ENCODE results near the gene KDR. TPM values are rescaled to one million over a fixed set of nuclear protein-coding genes. Genes with fewer than 3 reads are reported as not detected.
A peak's percentile ranks its signal among the peaks of the same experiment; 100 is the strongest.

The KDR gene
- total and polyA plus RNA-seq, 12 donors, result 9.3 to 45.7 (median 23.4) TPM

- no peaks in the 10 kb centered on the region for H3K36me3 ChIP-seq
- no peak for TF ChIP-seq CTCF (IDR thresholded peaks at IDR 0.05)
- WGBS, 2 donors, result 46 to 64% methylated on average over 1 of the region's 1 CpG
- intact Hi-C loops (cut with DNase I), result loop anchor here in 1 of 10 donors (5.0 kb wide), 1 partner anchor 47 kb away; no protein-coding TSS in a partner anchor
- ATAC-seq (no peak), DNase-seq (no peak)
- H3K4me3 ChIP-seq, result no peak overlapping the region
- no peaks in the 10 kb centered on the region for H3K27me3 ChIP-seq
- peak overlapping the region in 5 of 10 donors; percentile 16 to 73 (median 22) for H3K27ac ChIP-seq
- no peaks in the 10 kb centered on the region for H3K9me3 ChIP-seq
- peaks cover 2 to 53% (median 13%) of the 10 kb centered on the region in 9 donors for H3K4me1 ChIP-seq
Observed at GRCh38 chr4:55030589-55030988, 94.8 kb downstream of the KDR start.

- intact Hi-C loops (cut with DNase I), result loop anchor here in 1 of 10 donors (5.0 kb wide), 1 partner anchor 47 kb away; no protein-coding TSS in a partner anchor
- Histone ChIP-seq H3K9me3 (no peaks in the 10 kb centered on the region), H3K4me3 (no peak overlapping the region), H3K36me3 (no peaks in the 10 kb centered on the region), H3K27me3 (no peaks in the 10 kb centered on the region), H3K27ac (peak overlapping the region in 7 of 10 donors; percentile 10 to 73 (median 28)), H3K4me1 (peaks cover 2 to 53% (median 13%) of the 10 kb centered on the region in 9 donors)
- WGBS, 2 donors, result 64 to 73% methylated on average over 5 of the region's 5 CpGs
- ATAC-seq (peak in 4 of 8 donors; percentile 38 to 79 (median 72)), DNase-seq (no peak)
- no peak for TF ChIP-seq CTCF (IDR thresholded peaks at IDR 0.05)
Observed at GRCh38 chr4:55029821-55030503, 95.4 kb downstream of the KDR start.

- H3K36me3 ChIP-seq, result no peaks in the 10 kb centered on the region
- H3K4me3 ChIP-seq, result no peak overlapping the region
- intact Hi-C loops (cut with DNase I), result no loop called here
- peak overlapping the region in 7 of 10 donors; percentile 10 to 73 (median 28) for H3K27ac ChIP-seq
- TF ChIP-seq CTCF (IDR thresholded peaks at IDR 0.05), result no peak
- H3K27me3 ChIP-seq, result no peaks in the 10 kb centered on the region
- DNase-seq, result no peak
- no peak for ATAC-seq
- WGBS, 2 donors, result 87 to 96% methylated on average over 1 of the region's 1 CpG
- H3K9me3 ChIP-seq, result no peaks in the 10 kb centered on the region
- H3K4me1 ChIP-seq, result peaks cover 2 to 49% (median 13%) of the 10 kb centered on the region in 9 donors
Observed at GRCh38 chr4:55029321-55029720, 96.1 kb downstream of the KDR start.

Other genes with a start within 250 kb of the KDR start
- gene SRD5A3, start 220.6 kb upstream of the KDR start, total RNA-seq, result 10 to 100 TPM in 4 of 10 donors, 1 to 10 TPM in 6; 4.4 to 14.6 (median 7.7) TPM
- gene SRD5A3, start 220.6 kb upstream of the KDR start, polyA plus RNA-seq, result 10 to 100 TPM in 1 of 2 donors, 1 to 10 TPM in 1; 5.0 to 11.4 TPM

Data from heart right ventricle (tissue), 16 donors.